OCI-LY7 (cell line): ENCODE data around the gene PRR14.

ENCODE experiments used
- EZH2phosphoT487 ChIP-seq: fragments of 200-600 bp; sonication (generic); IDR thresholded peaks from 2 replicates; pipeline ENCODE4 v1.6.1; 2018; ENCODE audit warnings: low read depth, borderline replicate concordance, mild to moderate bottlenecking, mixed run types, antibody characterized with exemption, low read length, moderate library complexity, mixed read lengths
- TF ChIP-seq, protein P1 (sequence below): fragments of 200-600 bp; sonication (generic); conservative IDR thresholded peaks from 2 replicates; pipeline ENCODE4 v1.5.1; 2014; ENCODE audit warnings: mild to moderate bottlenecking, antibody characterized with exemption, low read length, moderate library complexity, mixed read lengths

DNA sequence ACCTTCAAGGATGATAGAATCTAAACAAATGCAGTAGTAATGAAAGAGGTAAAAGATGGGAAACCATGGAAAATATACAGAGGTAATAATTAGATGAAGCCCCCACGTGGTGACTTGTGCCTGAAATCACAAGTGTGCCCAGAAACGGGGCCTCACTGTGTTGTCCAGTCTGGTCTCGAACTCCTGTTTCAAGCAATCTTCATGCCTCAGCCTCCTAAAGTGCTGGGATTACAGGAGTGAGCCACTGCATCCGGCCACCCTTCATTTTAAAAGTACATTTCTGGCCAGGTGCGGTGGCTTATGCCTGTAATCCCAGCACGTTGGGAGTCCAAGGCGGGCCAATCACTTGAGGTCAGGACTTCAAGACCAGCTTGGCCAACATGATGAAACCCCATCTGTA, 14.2 kb upstream of the PRR14 start:
- TF ChIP-seq, protein P1, sequence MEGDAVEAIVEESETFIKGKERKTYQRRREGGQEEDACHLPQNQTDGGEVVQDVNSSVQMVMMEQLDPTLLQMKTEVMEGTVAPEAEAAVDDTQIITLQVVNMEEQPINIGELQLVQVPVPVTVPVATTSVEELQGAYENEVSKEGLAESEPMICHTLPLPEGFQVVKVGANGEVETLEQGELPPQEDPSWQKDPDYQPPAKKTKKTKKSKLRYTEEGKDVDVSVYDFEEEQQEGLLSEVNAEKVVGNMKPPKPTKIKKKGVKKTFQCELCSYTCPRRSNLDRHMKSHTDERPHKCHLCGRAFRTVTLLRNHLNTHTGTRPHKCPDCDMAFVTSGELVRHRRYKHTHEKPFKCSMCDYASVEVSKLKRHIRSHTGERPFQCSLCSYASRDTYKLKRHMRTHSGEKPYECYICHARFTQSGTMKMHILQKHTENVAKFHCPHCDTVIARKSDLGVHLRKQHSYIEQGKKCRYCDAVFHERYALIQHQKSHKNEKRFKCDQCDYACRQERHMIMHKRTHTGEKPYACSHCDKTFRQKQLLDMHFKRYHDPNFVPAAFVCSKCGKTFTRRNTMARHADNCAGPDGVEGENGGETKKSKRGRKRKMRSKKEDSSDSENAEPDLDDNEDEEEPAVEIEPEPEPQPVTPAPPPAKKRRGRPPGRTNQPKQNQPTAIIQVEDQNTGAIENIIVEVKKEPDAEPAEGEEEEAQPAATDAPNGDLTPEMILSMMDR = no peak
- TF ChIP-seq EZH2phosphoT487 = no peak
